ENCODE measurements around the gene NCMAP. TPM values are rescaled to one million over a fixed set of nuclear protein-coding genes. Genes with fewer than 3 reads are reported as not detected.

The NCMAP gene
- total and polyA plus RNA-seq, 7 donors: 0.04 to 0.14 (median 0.06) TPM; not detected in 4

GRCh38 chr1:24639881-24640280, 84.0 kb downstream of the NCMAP start:
- no peaks in the 10 kb centered on the region for H3K36me3 ChIP-seq (ENCODE audit: insufficient read depth in 1 of 2, low read depth in 1 of 2)
- TF ChIP-seq, protein P1, sequence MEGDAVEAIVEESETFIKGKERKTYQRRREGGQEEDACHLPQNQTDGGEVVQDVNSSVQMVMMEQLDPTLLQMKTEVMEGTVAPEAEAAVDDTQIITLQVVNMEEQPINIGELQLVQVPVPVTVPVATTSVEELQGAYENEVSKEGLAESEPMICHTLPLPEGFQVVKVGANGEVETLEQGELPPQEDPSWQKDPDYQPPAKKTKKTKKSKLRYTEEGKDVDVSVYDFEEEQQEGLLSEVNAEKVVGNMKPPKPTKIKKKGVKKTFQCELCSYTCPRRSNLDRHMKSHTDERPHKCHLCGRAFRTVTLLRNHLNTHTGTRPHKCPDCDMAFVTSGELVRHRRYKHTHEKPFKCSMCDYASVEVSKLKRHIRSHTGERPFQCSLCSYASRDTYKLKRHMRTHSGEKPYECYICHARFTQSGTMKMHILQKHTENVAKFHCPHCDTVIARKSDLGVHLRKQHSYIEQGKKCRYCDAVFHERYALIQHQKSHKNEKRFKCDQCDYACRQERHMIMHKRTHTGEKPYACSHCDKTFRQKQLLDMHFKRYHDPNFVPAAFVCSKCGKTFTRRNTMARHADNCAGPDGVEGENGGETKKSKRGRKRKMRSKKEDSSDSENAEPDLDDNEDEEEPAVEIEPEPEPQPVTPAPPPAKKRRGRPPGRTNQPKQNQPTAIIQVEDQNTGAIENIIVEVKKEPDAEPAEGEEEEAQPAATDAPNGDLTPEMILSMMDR (IDR thresholded peaks at IDR 0.05): no peak
- no peaks in the 10 kb centered on the region for H3K27me3 ChIP-seq (ENCODE audit: insufficient read depth in 3 of 3, low read length in 2 of 3)
- ATAC-seq (no peak), DNase-seq (no peak)
- no peak overlapping the region for H3K27ac ChIP-seq
- H3K4me1 ChIP-seq: peaks cover 13% of the 10 kb centered on the region
- WGBS, 3 donors: 69 to 76% (median 72%) methylated on average over 4 of the region's 4 CpGs
- no peak overlapping the region for H3K4me3 ChIP-seq
- no peaks in the 10 kb centered on the region for H3K9me3 ChIP-seq
- intact Hi-C loops (cut with DNase I): loop anchor here (5.0 to 10.0 kb wide), 4 partner anchors 88 to 592 kb away; partner anchors contain the start of genes NIPAL3 (in 1 of the 2), STPG1 (in 1 of the 2) and SYF2 (in 1 of the 2)

- Histone ChIP-seq H3K27ac (no peak overlapping the region), H3K4me1 (peaks cover 17% of the 10 kb centered on the region), H3K9me3 (no peaks in the 10 kb centered on the region), H3K4me3 (no peak overlapping the region), H3K27me3 (ENCODE audit: insufficient read depth in 3 of 3, low read length in 2 of 3) (no peaks in the 10 kb centered on the region), H3K36me3 (ENCODE audit: insufficient read depth in 1 of 2, low read depth in 1 of 2) (no peaks in the 10 kb centered on the region)
- ATAC-seq (no peak), DNase-seq (peak in 1 of 2 donors; percentile 27)
- TF ChIP-seq, protein P1 (IDR thresholded peaks at IDR 0.05): no peak
- WGBS, 3 donors: 70 to 72% (median 72%) methylated on average over 7 of the region's 7 CpGs
- intact Hi-C loops (cut with DNase I): loop anchor here in 1 of 2 donors (5.0 kb wide), 1 partner anchor 592 kb away; the partner anchor contains the start of gene SYF2
Observed at GRCh38 chr1:24640288-24640687, 84.4 kb downstream of the NCMAP start.

- H3K27me3 ChIP-seq (ENCODE audit: insufficient read depth in 3 of 3, low read length in 2 of 3): no peaks in the 10 kb centered on the region
- intact Hi-C loops (cut with DNase I): loop anchor here in 1 of 2 donors (5.0 kb wide), 1 partner anchor 591 kb away; the partner anchor contains the start of gene SYF2
- no peaks in the 10 kb centered on the region for H3K9me3 ChIP-seq
- WGBS, 3 donors: 21 to 29% (median 25%) methylated on average over 24 of the region's 24 CpGs
- H3K27ac ChIP-seq: peak overlapping the region; percentile 99
- H3K4me3 ChIP-seq: peak overlapping the region; percentile 86
- DNase-seq: peak; percentile 56 to 67
- ATAC-seq: no peak
- H3K4me1 ChIP-seq: peaks cover 20% of the 10 kb centered on the region
- TF ChIP-seq, protein P1 (IDR thresholded peaks at IDR 0.05): no peak
- H3K36me3 ChIP-seq (ENCODE audit: insufficient read depth in 1 of 2, low read depth in 1 of 2): peaks cover 3 to 11% of the 10 kb centered on the region in 2 donors
Observed at GRCh38 chr1:24641646-24642151, 85.8 kb downstream of the NCMAP start.

DNA sequence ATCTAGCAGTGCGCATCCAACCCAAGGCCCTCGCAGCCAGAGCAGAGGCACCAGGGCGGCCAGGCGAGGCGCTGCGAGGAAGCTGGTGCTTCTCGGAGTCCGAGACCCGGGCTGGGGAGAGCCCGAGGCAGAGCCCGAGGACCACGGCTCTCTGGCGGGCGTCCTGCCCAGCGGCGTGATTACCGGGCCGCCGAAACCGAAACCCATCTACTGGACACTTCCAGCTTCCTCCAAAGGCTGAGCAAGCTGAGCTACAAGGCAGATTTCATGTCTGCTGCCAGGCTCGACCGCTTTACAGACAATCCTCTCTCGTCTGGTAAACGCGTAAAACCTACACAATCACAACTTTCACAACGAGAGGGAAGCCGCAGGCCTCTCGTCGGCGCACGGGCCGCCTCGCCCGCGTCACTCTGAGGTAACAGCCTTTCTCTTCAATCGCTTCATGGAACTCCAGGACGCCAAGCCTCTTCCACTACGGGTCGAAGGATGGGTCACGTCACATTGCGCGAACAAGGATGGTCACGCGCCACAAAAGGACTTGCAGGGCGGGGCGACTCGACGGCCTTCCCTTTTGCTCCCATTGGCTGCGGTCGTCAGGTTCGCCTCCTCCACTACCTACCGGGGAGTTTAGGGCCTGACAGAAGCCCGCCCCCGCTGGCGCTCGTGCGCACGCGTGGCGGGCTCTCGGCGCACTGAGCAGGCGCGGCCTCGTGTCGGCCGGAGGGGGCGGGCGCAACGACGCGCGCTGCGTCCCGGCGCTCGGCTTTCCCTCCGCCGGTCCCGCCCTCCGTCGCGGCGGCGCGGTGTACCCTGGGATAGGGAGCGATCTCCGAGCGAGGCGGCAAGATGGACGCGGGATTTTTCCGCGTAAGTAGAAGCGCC, 86.8 kb downstream of the NCMAP start, which contains the start of gene SRRM1:
SRRM1 (plus strand) TSS at position 822 of the 882 bp plus-strand sequence; CDS start at position 847, 25 bp downstream.
- DNase-seq: peak; percentile 99 to 100
- no peaks in the 10 kb centered on the region for H3K9me3 ChIP-seq

More for the DNA sequence above, 86.8 kb downstream of the NCMAP start, which contains the start of gene SRRM1:
- H3K4me3 ChIP-seq: peak within 1 kb of the TSS; percentile 86
- TF ChIP-seq, protein P1 (IDR thresholded peaks at IDR 0.05): no peak
- peak; percentile 93 to 97 (median 96) for ATAC-seq
- H3K27ac ChIP-seq: peak within 1 kb of the TSS; percentile 99
- peaks cover 20% of the 10 kb centered on the region for H3K4me1 ChIP-seq
- H3K27me3 ChIP-seq (ENCODE audit: insufficient read depth in 3 of 3, low read length in 2 of 3): no peaks in the 10 kb centered on the region
- intact Hi-C loops (cut with DNase I): loop anchor here in 1 of 2 donors (5.0 kb wide), 1 partner anchor 590 kb away; the partner anchor contains the start of gene SYF2
- WGBS, 3 donors: 0% methylated on average over 94 to 95 of the region's 95 CpGs
- peaks cover 3 to 22% of the 10 kb centered on the region in 2 donors for H3K36me3 ChIP-seq (ENCODE audit: insufficient read depth in 1 of 2, low read depth in 1 of 2)

Measured in psoas muscle (tissue), 8 donors.